GM21825 (cell line): ENCODE results near the gene MORF4L1.
"Not testable (repeated sequence)": the region's sequence is repeated elsewhere in the genome, so short reads cannot be mapped to it uniquely, and the experiment has no call there.

Experiments used
- ATAC-seq: cut with Tn5 transposase; IDR thresholded peaks from one replicate; pipeline ENCODE4 v1.9.1; 2021; ENCODE audit warnings: mild to moderate bottlenecking, moderate library complexity; ENCODE audit not compliant: unreplicated experiment

Gene MORF4L1

GRCh38 chr15:78923480-78924360, 51.0 kb downstream of the MORF4L1 start:
- ATAC-seq: no peak

DNA sequence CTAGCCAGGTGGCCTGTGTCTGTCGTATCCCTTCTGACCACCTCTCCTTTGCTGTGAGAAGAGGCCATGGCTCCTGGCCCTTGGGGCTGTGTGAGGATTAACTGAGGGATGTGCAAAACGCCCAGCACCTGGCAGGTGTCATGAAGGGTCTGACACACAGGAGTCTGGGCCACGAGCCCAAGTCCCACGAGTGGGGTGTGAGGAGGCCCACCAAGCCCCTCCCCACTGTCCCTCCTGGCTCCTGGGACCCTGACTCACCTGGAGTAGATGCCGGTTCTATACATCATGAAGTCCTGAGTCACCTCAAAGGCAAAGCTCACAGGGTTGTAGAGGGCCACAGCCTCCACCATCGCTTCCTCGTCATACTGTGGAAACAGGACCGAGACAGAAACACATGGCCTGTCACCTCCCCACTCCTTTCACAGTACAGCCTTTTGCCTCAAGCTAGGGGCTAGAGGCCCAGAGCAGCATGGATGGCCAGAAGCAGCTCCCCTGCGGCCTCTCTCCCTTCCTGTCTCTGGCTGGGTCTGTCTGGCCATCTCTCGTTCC, 52.5 kb downstream of the MORF4L1 start:
- no peak for ATAC-seq

- no peak for ATAC-seq
Observed at GRCh38 chr15:78925956-78926743, 53.5 kb downstream of the MORF4L1 start.

DNA sequence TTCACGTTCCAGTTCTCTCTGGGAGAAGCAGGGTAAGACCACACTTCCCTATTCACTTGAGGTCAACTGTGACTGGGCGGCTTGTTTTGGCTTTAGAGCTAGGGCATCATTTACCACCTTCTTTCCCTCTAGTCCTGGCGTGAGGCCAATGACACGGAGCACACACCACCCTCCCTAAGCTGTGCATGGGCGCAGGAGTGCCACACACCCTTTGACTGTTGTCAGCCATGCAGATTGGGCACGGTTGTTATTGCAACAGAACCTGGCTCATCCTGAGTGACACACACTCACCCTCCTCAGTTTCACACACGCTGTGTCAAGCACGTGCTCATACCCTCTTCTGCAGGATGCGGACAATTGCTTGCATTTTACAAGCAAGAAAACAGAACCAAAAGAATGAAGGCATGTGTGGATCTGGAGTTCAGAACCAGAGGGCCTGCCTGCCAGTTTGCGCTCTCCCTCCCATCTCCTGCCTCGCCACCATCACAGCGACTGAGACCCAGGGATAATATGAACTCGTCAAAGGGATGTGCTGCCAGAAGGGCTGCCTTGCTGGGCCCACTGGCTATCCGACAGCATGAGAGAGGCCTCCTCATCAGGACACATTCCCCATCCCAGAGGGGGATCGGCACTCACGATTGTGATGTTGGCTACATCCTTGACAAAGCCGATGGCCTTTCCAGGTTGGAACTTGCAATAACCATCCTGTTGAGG, 54.5 kb downstream of the MORF4L1 start:
- no peak for ATAC-seq

GRCh38 chr15:78928176-78928575, 55.5 kb downstream of the MORF4L1 start:
- not testable (repeated sequence) for ATAC-seq

DNA sequence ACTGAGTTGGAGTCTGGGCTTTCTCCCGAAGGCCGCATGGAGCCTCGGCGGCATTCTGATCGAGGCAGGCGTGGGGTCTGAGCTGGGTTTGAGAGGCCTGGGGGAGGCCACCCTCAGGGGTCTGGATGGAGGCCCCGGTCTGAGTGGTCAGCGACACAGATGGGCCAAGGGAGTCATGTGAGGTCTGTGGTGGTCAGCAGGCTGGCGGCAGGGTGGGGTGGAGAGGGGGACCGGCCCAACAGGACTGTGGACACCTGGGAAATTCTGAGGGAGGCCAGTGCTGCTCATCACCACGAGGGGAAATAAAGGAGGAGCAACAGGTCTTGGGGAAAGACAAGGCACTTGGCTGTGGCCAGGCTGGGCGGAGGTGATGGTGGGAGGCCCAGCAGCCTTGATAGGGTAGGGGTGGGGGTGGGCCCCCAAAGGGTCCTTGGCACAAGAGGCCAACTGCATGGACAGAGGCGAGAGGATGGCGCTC, 56.0 kb downstream of the MORF4L1 start:
- no peak for ATAC-seq

- ATAC-seq: no peak
Observed at GRCh38 chr15:78929536-78930264, 57.0 kb downstream of the MORF4L1 start.

DNA sequence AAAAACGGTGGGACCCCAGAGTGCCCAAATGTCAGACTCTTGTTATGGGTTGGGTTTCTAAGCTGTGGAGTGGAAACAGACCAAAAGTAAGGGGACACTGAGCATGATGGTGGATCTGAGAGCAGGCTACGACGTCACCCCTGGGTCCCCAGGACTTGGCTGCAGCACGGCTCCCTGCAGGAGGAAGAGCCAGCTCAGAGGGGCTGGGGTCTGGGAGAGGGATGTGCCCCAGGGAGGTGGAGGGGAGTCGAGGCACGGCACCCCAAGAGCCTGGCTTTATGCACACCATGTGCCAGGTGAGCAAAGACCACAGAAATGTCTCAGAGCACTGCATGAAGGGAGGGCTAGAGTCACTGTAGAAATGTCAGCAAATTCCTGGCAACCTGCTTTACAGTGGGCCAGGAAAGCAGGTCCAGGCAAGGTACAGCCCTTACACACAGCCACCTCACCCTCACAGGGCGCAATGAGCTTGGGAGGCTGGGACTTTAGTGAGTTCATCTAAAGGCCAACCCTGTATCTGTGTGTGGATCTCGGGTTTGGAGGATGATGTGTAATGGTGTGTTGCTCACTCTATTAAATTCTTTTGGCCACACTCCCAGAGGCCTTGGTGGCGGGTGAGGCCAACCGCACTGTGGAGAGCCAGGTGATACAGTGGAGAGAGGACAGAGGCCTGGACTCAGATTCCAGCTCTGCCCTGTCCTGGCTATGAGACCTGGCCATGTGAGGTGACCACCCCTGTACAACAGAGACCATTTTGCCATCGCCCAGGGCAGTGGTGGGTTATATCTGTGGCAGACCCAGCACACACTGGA, 58.1 kb downstream of the MORF4L1 start:
- no peak for ATAC-seq

GRCh38 chr15:78931439-78932257, 59.0 kb downstream of the MORF4L1 start:
- ATAC-seq: no peak

- ATAC-seq: no peak
Observed at GRCh38 chr15:78932258-78932808, 59.6 kb downstream of the MORF4L1 start.

GRCh38 chr15:78933187-78933822, 60.6 kb downstream of the MORF4L1 start:
- ATAC-seq: no peak

GRCh38 chr15:78933823-78934654, 61.3 kb downstream of the MORF4L1 start:
- no peak for ATAC-seq

- ATAC-seq: no peak
Observed at GRCh38 chr15:78934655-78935023, 61.9 kb downstream of the MORF4L1 start.

DNA sequence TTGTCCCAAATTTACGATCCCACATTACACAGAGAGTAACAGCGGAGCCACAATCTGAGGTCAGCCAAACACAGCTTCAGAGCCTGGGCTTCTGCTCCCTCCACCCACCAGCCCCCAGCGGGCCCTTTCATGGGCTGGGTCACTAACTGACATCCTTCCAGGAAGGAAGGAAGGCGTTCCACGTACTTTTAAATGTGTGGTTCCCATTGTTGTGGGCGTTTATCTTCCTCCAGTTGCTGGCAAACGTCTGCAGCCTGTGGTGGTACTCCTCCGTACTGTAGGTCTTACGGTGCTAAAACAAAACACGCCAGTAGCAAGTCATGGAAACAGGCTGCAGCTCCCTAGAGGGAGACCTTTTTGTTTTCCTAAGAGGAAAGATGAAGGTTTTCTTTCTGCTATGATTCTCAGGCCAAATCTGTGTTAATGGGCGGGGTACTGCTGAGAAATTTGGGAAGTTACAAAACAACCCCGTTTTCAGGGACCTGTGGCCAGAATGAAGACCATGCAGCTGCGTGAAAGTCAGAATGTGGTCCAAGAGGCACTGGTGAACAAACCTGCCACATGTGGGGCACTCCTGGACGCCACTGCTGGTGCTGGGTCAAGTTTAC, 64.5 kb downstream of the MORF4L1 start:
- no peak for ATAC-seq

GRCh38 chr15:78938658-78939488, 66.2 kb downstream of the MORF4L1 start:
- peak; percentile 61 for ATAC-seq

- ATAC-seq: no peak
Observed at GRCh38 chr15:78942741-78943140, 70.1 kb downstream of the MORF4L1 start.
